RWPE1 (cell line): Measurements from ENCODE around the gene VSTM4.

ENCODE experiments used
- CTCF ChIA-PET: fragments of 350-600 bp; sonication (Branson Sonifier 250); formaldehyde crosslinking; extraction: SDS; loops from one replicate; lab custom pipeline; 2021; lab: Yijun Ruan, JAX
- POLR2A ChIA-PET: fragments of 400-600 bp; formaldehyde crosslinking; extraction: SDS; loops from one replicate; lab custom pipeline; 2020; ENCODE audit warnings: antibody characterized with exemption; ENCODE audit not compliant: low non-redundant PET; lab: Yijun Ruan, JAX
- DNase-seq: peaks from one replicate; pipeline ENCODE4 v3.0.0; 2012; ENCODE audit warnings: low spot score
- H3K27ac ChIP-seq: fragments of 450-650 bp; 2 replicates; pipeline ENCODE4 v1.5.1; 2017
- TF ChIP-seq, protein P1 (sequence below): fragments of 450-650 bp; conservative IDR thresholded peaks from 2 replicates; pipeline ENCODE4 v1.5.1; 2017; ENCODE audit warnings: low read depth, mild to moderate bottlenecking

Gene VSTM4

DNA sequence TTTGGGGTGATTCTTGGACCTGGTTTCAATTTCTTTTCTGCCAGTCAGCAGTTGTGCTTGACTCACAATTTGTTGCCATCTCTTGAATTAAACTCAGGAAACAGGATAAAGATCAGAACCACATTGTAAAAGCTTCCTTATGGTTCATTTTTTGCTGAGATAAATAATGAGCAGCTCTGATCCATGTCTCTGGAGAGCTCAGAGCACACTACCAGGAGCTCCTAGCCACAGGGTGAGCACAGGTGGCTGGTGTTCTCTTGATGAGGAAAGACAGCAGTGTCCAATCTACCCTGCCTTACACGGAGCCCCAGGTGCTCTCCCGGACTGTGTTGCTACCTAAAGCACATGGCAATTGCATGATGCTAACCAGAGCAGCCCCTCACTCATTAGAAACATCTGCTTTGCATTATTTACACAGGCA is 35.7 kb upstream of the VSTM4 start:
- ChIA-PET POLR2A (no interaction called here), CTCF (no interaction called here)
- H3K27ac ChIP-seq = no peak overlapping the region
- TF ChIP-seq, protein P1, sequence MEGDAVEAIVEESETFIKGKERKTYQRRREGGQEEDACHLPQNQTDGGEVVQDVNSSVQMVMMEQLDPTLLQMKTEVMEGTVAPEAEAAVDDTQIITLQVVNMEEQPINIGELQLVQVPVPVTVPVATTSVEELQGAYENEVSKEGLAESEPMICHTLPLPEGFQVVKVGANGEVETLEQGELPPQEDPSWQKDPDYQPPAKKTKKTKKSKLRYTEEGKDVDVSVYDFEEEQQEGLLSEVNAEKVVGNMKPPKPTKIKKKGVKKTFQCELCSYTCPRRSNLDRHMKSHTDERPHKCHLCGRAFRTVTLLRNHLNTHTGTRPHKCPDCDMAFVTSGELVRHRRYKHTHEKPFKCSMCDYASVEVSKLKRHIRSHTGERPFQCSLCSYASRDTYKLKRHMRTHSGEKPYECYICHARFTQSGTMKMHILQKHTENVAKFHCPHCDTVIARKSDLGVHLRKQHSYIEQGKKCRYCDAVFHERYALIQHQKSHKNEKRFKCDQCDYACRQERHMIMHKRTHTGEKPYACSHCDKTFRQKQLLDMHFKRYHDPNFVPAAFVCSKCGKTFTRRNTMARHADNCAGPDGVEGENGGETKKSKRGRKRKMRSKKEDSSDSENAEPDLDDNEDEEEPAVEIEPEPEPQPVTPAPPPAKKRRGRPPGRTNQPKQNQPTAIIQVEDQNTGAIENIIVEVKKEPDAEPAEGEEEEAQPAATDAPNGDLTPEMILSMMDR = no peak
- no peak for DNase-seq

DNA sequence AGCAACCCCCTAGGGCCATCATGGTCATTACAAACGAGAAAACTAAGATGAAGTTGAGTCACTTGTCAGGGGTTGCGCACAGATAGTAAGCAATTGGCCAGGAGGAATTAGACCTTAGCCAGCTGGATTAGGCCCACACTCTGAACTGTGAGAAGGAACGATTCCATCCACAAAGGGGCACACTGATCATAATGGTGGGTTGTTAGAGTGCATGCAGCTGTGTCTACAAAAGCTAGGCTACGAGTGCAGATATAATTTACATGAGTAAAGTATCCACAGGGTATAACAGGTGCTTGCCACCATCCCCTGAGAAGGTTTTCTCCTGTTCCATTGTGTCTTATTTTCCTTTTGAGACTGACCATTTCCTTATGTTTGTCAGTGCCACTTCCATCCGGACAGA is 35.1 kb upstream of the VSTM4 start:
- CTCF ChIA-PET = no interaction called here

DNA sequence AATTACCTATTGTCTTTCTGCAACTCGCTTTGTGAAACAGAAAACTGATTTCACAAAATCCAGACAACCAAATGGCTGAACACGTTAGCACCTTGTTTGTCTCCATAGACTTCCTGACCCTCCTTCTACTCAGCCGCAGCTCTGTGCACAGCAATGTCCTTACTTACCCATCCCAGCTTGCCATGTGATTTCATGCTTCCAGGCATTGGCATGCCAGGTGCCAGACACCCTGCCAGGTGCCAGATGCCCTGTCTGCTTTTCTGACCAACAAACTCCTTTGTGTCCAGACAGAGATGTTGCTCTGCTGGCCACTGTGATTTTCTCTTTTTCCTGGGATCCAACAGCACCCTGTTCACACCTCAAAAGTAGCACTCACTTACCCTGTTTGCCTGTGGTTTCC is 34.6 kb upstream of the VSTM4 start:
- no peak overlapping the region for H3K27ac ChIP-seq
- POLR2A ChIA-PET = no interaction called here
- no peak for DNase-seq
- TF ChIP-seq, protein P1 = no peak
- CTCF ChIA-PET = no interaction called here

More for the DNA sequence above, 35.1 kb upstream of the VSTM4 start:
- no peak for DNase-seq
- POLR2A ChIA-PET = no interaction called here
- H3K27ac ChIP-seq = no peak overlapping the region
- TF ChIP-seq, protein P1 = no peak

DNA sequence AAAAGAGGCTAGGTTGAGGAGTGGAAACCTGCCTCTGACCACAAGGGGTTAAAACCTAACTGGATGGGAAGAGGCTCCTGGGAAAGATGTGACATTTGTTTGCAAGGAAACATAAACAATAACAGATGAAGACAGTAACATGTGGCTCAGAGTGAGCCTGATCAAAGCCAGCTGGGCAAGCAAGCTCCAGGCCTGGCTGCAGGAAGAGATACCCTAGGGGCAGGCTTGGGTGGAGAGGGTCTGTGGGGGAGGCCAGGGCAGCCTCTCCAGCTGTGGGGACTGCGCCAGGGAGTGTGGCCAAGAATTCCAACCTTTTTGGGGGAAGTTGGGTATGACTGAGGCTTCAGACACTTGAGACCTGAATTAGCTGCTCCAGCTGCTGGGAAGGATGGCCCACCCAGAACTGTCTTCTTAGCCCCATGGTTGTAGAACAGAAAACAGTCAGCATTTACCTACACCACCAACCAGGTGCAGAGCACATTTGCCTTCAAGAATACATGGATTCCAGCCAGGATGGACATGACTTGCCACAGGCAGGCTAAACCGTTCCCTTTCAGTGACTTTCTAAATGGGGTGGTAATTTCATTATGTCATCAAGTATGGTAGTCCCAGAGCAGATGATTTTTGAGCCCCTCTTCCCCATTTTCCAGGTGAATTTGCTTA is 28.9 kb upstream of the VSTM4 start:
- TF ChIP-seq, protein P1 = no peak
- POLR2A ChIA-PET = no interaction called here
- H3K27ac ChIP-seq = no peak overlapping the region
- CTCF ChIA-PET = no interaction called here
- no peak for DNase-seq

DNA sequence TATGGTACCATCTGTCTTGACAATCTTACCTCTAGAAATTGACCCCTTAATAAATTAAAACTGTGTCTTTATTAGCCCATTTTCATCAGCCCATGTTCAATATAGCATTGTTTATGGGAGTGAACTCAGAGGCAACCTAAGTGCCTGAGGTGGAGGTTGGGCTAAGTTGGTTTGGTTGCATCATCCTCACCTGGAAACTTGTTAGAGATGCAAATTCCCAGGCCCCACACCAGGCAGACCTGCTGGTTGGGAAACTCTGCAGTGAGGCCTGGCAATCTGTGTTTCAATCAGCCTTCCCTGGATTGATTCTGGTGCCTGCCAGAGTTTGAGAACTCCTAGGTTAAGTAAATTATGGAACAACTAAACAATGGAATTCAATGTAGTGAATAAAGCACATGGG is 27.9 kb upstream of the VSTM4 start:
- H3K27ac ChIP-seq = no peak overlapping the region
- POLR2A ChIA-PET = no interaction called here
- CTCF ChIA-PET = no interaction called here
- no peak for DNase-seq
- TF ChIP-seq, protein P1 = no peak

DNA sequence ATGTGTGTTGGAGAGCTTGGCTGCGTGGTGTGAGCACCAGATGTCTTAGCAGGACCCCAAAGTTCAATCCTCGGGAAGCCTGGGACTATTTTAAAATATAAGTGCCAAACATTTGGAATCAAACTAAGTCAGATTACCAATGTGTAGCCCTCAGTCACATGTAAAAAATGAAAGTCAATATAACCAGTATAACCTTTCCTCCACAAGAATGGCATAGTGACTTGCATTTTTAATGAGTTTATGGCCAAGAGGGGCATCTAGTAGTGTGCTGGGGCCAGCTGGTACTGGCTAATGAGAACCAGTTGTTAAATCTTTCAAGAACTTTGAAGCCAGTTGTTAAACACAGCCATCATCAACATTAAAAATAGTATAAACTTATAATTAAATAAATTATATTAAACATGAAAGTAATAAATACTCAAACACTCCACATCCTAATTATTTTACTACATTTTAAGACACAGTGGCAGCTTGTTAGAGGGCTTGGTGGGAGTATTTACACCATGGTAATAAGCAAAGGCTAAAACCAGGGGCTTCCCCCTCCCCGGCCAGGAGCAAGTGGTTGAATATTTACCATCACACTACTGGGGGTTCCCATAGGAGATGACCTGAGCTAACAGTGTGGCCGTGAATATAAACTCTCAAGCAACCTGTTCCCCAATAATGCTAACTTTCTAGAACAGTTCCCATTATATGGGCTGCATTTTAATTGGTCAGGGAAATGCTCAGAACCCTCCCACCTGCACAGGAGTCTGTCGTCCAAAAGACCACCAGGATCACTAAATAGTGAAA is 26.4 kb upstream of the VSTM4 start:
- no peak for DNase-seq
- H3K27ac ChIP-seq = no peak overlapping the region
- CTCF ChIA-PET = no interaction called here
- POLR2A ChIA-PET = no interaction called here
- TF ChIP-seq, protein P1 = no peak
